HG03571 (cell line): ENCODE data around the gene KIF26B.

ENCODE experiments used
- ATAC-seq: cut with Tn5 transposase; IDR thresholded peaks from one replicate; pipeline ENCODE4 v1.9.1; 2021; ENCODE audit not compliant: unreplicated experiment

The KIF26B gene

DNA sequence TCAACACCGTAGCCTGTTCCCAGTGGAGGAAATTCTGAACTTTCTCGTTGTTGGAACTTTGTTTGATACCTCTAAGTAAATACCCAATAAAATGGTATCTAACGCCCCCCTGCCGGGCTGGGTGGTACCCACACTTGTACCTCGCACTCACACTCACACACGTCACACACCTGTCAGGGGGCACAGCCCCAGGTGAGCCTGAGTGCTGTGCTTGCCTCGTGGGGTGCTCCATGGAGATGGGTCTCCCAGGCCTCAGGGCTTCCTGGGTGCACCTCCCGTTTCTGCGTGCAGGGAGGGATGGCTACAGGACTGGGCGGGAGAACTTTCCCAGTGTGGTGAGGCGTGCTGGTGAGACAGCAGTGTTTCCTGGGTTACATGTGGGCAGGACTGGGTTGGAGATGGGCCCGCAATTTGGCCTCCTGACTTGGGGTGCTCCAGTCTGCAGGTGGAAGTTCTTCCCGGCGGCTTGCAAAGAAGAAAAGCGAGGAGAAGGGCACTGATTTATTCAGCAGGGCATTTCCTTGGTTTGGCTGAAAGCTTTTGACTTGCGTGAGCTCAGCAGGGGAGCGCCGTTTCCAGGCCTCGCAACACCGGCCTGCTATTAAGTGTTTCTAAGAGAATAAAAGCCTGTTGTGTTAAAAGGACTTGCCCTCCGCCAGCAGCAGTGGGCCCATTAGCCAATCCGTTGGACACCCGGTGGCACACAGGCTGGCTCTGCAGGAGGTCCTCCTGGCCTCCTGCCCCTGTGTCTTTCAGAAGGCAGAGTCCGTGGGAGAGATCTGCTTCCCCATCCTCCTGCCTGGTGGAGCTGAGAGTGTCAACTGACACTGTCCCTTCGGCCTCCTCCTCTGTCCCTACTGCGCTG is 79.7 kb downstream of the KIF26B start:
- ATAC-seq, result no peak

DNA sequence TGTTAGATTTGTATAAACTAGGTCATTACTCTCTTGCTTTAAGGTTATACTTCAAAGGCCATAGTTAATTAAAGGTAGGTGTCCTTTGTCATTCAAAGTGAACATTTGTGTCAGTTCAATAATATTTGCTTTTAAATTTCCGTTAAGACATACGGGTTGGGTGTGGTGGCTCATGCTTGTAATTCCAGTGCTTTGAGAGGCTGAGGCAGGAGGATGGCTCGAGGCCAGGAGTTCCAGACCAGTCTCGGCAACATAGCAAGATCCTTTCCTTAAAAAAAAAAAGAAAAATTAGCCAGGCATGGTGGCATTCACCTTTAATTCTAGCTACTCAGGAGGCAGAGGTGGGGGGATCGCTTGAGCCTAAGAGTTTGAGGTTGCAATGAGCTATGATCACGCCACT is 80.4 kb downstream of the KIF26B start:
- no peak for ATAC-seq

DNA sequence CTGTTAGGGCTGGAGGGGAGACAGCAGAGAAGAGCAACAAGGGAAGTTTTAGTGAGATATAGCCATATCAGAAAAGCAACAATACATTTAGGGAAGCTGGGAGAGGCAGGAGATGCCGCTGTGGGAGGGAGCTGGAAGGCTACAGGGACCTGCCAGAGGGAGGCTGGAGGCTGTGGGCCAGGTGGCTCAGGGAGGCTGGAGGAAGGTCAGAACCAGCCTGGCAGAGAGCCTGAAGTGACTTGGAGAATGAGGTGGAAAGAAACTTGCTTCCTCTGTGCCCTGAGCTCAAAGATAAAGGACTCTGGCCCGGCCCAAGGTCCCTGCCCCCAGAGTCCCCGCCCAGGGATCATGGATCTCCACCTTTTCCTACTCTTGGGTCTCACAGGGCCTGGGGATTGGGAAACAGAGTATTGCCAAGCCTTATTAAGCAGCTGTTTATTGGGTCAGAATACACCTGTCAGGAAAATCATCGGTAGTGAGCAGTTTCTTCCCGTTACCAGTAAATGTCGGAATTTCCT is 85.9 kb downstream of the KIF26B start:
- no peak for ATAC-seq

DNA sequence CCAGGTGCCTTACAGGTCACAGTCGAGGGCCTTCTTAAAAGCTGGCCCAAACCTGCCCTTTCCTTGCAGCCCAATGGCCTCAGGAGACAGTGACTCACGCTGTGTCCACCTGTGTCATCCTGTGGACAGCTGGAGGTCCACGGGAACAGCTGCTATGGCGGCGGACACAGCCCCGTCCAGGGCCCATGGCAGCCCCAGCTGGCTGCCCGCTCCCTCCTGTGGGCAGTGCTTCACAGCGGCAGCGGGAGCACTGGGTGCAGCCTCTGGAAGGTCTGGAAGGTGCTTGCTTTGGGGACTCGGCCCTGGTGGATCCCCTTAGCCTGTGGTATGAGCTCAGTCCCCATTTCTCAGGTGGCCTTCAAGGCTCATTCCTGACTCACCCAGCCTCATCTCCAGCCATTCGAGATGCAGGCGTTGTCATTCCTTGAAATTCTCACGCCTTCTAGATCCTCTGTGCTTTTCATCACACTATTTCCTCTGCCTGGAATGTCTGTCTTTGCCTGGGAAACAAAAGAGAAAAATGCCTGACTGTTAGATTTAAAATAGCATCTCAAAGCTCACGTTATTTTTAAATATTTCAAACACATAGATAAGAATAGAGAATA is 86.8 kb downstream of the KIF26B start:
- ATAC-seq, result no peak

DNA sequence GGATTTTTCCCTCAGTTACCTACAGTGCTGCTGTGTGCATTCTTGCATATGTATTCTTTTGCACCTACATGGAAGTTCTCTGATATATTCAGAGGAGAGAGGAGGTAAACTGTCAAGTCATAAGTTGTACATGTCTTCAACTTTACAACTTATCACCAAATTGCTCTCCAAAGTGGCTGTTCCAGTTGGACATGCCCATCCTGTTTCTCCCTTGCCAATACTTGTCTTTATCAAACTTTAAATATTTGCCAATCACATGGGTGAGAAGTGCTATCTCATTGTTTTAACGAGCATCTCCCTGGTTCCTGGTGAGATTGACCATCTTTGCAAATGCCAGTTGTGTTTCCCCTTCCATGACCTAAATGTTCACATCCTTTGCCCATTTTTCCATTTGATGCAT is 88.2 kb downstream of the KIF26B start:
- no peak for ATAC-seq

DNA sequence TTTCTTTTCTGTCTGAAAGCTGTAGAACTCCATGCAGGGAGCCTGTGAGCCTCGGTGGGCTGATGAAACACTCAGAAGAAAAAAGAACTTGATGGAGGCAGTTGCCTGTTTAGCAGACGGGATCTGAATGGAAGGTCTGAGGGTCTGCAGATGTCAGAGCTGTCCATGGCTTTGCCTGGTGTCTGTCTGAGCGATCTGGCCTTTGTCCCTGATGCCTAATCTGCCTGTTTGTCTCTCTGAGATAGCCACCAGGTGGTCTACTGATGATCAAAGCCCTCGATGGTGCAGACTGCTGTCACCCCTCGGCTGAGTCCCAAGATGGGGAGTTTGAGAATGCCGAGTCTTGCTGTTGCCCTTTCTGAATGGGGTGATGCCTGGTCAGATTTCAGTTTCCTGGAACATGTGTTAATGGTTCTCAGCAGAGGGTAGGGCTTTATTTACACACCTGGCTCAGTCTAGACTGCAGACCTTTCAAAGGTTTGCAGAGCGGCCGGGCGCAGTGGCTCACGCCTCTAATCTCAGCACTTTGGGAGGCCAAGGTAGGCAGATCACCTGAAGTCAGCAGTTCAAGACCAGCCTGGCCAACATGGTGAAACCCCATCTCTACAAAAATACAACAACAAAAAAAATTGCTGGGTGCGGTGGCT is 90.4 kb downstream of the KIF26B start:
- no peak for ATAC-seq

DNA sequence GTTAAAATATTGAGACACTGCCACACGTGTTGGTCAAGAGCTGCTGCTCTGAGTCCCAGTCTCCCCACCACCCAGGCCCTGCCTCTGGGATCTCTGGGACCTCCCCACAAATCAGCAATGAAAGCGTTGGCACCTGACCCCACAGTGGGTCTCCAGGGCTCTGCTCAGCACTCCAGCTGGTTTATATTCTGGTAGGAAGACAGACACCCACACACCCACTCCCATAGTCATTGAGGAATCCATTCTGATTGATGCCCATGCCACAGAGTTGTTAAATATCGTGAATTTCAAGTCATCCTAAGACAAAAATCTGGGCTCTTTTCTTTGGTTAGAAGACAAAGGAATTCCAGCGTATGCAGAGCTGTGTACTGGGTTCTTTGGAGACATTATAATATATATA is 91.6 kb downstream of the KIF26B start:
- ATAC-seq, result no peak

DNA sequence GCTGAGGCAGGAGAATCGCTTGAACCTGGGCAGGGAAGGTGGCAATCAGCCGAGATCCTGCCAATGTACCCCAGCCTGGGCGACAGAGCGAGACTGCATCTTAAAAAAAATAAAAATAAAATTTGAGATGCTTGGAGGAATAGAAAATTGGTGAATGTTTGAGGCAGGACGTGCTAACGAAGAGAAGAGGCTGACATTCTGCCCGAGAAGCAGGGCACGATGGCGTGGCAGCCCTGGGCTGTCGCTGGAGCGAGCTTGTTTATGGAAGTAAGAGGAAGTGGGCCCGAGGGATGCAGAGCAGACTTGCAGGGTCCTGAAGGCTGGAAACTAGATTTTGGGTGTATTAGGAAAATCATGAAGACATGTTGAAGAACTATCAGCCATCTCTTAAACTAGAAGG is 92.6 kb downstream of the KIF26B start:
- no peak for ATAC-seq

DNA sequence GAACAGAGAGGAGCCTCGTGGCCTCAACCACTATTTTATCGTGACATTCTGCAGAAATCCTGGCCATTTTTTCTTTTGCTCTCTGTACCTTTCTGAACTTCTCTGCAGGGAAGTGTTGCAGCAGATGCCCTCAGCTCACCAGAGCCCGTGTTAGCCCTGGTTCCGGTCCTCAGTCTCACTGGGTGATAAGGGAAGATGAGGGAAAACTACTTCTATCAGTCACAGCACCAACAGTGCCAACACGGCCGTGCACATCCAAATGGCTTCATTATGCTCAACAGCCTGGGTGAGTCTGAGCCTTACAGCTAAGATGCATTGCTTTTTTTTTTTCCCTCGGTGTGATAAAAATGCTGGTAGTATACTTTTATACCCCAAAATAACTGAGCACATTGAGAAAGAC is 93.0 kb downstream of the KIF26B start:
- ATAC-seq, result no peak

DNA sequence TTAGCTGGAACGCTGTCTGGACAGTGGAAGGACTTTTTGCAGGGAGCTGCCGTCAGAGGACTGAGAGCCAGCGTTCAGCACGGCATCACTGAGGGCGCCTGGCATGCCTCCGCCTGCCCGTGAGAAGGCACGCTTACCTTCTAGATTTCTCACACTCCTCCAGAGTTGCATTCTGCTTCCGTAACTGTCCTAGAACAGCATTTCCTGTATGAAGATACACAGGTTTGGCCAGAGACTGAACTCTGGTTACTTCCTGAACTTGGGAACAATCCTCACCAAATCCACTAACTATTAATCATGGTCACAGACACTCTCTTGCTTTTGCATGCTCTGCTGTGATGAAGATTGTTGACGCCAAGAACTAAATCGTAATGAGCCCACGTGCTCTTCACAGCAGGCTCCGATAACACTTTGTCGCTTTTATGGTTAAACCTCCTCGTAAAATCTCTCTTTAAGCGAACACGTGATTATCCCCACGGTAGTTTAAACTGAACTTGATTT is 93.5 kb downstream of the KIF26B start:
- no peak for ATAC-seq

DNA sequence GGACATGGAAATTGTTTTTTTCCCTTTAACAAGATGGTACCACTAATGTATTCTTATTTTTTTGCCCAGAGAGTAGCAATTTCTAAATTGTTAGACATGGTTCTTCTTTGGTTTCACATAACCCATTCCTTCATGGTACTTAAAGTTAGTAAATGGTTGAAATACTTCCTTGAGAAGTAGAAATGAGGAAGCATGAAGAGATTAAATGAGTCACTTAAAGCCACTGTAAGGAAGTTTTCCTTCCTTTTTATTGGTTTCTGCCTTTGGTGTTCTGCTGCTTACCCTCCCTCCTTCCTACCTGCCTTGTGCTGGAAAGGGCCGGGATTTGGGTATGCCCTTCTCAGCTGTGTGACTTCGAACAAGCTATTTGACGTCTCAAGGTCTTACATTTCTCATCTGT is 101.0 kb downstream of the KIF26B start:
- ATAC-seq, result no peak

DNA sequence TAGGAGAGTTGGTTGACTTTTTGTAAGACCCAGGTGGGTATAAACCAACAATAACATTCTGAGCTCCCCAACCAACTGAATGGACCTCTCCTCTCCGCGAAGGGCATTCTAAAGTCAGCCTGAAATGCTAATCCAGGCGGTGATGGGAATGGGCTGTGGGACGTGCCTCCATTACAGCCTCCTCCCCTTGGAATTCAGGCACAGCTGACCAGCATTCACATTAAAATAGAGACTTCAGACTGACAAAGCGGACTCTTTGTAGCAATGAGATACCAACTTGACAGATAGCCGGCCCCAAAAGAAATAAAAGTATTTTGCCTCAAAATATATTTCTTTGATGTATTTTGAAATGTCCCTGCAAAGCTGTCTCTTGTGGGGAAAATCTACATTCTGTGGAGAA is 101.7 kb downstream of the KIF26B start:
- ATAC-seq, result no peak

DNA sequence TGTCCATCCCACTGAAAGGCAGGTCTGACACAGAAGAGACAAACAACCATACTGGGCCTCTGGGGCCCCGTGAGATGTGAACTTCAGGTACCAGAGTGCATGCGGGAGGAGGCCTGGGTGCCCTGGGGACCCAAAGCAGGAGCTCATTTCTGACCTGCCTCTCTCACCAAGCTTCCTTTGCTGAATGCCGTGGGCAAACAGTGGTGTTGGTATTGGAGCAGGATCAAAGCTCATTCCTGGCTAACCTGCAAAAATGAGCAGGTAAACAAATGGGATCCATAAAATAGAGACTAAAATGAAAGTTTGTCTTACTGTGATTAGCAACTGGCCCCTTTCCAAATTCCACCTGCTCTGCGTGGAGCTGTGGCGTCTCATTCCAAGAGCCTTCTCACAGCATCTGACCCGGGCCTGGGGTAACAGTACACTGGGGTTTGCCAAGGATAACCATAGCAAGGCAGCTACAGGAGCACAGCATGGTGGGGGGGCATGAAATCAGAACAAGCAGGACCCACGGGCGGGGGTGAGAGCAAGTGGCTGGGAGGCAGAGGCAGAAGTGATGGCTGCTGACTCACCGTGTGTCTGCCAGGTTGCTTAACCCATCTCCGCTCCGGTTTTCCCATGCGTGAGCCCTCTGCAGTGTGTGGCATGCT is 103.6 kb downstream of the KIF26B start:
- no peak for ATAC-seq

DNA sequence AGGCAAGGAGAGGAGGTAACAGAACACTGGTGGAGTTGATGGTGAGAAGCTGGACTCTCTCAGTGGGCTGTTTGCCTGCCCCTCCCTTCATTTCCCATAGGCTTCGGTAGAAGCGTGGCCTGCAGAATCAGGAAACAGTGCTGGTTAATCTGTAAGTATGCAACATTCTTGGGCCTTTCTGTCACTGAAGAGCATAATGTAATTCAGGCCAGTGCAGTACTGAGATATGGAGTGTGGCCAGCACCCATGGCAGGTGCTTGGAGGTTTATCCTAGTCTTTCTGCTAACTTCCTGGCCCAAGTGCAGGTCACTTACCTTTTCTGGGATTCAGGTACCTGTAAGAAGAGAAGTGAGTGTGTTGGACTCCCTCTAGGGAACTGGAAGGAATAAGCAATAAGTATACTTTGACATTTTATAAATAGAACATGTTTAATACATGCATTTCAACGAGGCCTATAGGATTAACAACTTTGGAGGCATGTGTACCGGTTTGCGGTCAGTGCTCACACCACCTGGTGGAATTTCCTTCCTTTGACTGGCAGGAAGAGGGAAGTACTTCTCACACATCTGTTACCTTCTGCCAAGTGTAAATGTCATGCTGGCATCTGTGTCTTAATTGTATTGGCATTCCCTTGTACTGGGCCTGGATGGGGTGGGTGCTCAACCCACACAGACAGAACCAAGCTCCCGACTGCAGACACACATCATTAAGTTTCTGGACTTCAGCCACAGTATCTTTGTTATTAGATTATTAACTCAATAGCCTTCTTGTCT is 105.5 kb downstream of the KIF26B start:
- ATAC-seq, result no peak

DNA sequence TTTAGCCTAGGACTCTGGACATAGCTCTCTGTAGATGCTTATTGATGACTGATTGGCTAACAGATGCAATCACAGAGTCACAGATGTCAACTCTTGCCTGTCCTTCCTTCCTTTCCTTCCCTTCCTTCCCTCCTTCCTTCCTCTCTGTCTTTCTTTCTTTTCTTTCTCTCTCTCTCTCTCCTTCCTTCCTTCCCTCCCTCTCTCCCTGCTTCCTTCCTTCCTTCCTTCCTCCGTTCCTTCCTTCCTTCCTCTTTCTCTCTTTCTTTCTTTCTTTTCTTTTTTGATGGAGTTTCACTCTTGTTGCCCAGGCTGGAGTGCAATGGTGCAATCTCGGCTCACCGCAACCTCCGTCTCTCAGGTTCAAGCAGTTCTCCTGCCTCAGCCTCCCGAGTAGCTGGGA is 106.1 kb downstream of the KIF26B start:
- no peak for ATAC-seq

DNA sequence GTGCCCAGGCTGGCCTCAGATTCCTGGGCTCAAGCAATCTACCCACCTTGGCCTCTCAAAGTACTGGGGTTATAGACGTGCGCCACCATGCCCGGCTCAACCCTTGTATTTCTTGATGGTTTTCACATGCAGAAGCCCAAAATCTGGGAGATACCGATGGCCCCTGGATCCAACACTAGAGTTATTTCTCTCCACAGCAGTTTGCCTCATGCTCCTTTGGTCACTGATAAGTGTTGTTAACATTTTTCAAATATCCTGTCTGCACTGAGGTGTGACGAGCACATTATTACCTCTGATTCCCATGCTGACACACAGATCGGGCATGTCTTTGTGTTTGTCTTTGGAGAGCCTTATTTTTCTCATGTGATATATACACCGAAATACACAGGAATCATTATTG is 107.0 kb downstream of the KIF26B start:
- ATAC-seq, result no peak

DNA sequence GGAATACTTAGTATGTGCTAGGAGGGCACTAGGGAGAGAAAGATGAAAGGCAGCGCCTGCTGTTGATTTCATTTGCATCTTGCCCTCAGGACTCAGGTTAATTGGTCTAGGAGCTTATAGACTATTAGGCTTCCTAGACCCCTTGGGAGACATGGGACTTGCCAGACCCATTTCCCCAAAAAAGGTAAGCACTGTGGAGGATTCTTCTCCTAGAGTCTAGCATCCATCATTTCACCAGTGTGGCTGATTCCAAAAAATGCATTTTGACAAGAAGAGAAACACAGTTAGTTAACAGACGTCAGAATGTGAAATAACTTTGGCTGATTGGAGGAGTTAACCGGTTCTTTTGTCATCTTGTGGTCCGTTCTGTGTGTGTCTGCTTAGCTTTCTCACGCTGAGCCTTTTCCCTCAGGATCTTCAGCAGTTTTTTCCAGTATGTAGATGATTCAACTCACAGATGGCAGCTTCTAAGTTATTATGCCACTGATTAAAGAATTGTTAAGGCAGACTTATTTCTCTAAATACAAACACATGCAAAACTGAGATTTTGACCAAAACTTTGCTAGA is 108.8 kb downstream of the KIF26B start:
- no peak for ATAC-seq

DNA sequence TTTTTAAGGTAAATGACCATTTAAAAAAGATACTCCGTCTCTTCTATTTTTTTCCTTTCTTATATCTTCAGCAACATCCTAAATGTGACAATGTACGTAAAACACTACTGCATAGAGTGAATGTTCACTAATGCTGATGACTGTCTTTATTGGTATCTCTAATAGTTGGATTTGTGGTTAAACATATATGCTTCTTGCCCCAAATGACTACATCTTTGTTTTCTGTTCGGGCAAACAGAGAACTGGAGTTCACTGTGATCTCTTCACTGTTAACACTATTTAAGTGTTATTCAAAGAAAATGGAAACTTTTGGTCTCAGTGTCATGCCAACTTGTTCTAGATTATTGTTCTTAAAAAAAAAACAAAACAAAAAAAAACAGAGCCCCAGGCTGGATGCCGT is 109.4 kb downstream of the KIF26B start:
- ATAC-seq, result no peak

DNA sequence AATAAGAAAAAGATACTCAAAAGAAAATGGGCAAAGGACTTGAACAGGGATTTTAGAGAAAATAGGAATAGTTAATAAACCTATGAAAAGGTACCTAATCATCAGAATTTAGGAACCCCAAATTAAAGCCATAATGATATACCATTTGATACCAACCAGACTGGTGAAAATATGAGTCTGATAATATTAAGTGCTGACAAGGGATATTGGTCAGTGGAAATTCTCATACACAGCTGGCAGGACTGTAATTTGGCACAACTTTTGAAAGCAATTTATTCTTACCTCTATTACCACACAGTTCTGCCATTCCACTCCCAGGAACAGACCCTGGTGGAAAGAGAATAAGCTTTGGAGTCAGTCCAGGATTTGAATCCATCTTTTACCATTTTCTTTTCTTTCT is 111.3 kb downstream of the KIF26B start:
- no peak for ATAC-seq

DNA sequence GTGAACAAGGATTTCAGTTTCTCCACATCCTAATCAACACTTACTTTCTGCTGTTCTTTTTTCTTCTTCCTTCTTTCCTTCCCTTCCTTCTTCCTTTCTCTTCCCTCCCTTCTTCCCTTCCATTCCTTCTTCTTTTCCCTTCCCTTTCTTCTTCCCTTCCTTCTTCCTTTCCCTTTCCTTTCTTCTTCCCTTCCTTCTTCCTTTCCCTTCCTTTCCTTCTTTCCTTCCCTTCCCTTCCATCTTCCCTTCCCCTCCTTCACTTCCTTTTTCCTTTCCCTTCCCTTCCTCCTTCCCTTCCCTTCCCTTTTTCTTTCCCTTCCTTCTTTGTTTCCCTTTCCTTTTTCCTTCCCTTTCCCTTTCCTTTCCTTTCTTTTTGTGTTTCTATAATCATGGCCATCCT is 115.3 kb downstream of the KIF26B start:
- no peak for ATAC-seq
